Measurements from ENCODE around the gene KIF26B.

Gene KIF26B

GRCh38 chr1:245701631-245702030, 546.8 kb downstream of the KIF26B start:
- H3K4me3 ChIP-seq (ENCODE audit: insufficient read depth, low read length, poor library complexity, severe bottlenecking), result no peak overlapping the region
- H3K9ac ChIP-seq (ENCODE audit: low read length), result no peak overlapping the region
- no peaks in the 10 kb centered on the region for H4K20me1 ChIP-seq (ENCODE audit: low read depth, low read length)
- H2AFZ ChIP-seq (ENCODE audit: low read depth, low read length, severe bottlenecking), result no peak overlapping the region
- no peaks in the 10 kb centered on the region for H3K36me3 ChIP-seq (ENCODE audit: low read length)
- H3F3A ChIP-seq (ENCODE audit: insufficient read depth), result no peaks in the 10 kb centered on the region
- H3K4me2 ChIP-seq (ENCODE audit: low read depth, low read length, poor library complexity, severe bottlenecking), result no peak overlapping the region
- no peaks in the 10 kb centered on the region for H3K9me3 ChIP-seq (ENCODE audit: insufficient read depth, low read length)
- H3K9me2 ChIP-seq (replicated peaks; ENCODE audit: insufficient read depth, low read length), result no peaks in the 10 kb centered on the region
- TF ChIP-seq CTCF (IDR thresholded peaks at IDR 0.05; ENCODE audit: insufficient read depth, low read length, poor library complexity, severe bottlenecking) (no peak), EZH2phosphoT487 (conservative IDR thresholded peaks at IDR 0.05; ENCODE audit: low read length) (no peak)
- no peaks in the 10 kb centered on the region for H3K79me2 ChIP-seq (ENCODE audit: insufficient read depth, low read length)
- H3K27me3 ChIP-seq (ENCODE audit: low read length), result no peaks in the 10 kb centered on the region
- no peak overlapping the region for H3K27ac ChIP-seq (ENCODE audit: low read depth, low read length)

- Histone ChIP-seq H4K20me1 (ENCODE audit: low read depth, low read length) (no peaks in the 10 kb centered on the region), H3K36me3 (ENCODE audit: low read length) (no peaks in the 10 kb centered on the region), H3F3A (ENCODE audit: insufficient read depth) (no peaks in the 10 kb centered on the region), H2AFZ (ENCODE audit: low read depth, low read length, severe bottlenecking) (no peak overlapping the region), H3K27me3 (ENCODE audit: low read length) (no peaks in the 10 kb centered on the region), H3K4me3 (ENCODE audit: insufficient read depth, low read length, poor library complexity, severe bottlenecking) (no peak overlapping the region), H3K9me3 (ENCODE audit: insufficient read depth, low read length) (no peaks in the 10 kb centered on the region), H3K27ac (ENCODE audit: low read depth, low read length) (no peak overlapping the region), H3K79me2 (ENCODE audit: insufficient read depth, low read length) (no peaks in the 10 kb centered on the region), H3K9ac (ENCODE audit: low read length) (no peak overlapping the region), H3K9me2 (replicated peaks; ENCODE audit: insufficient read depth, low read length) (no peaks in the 10 kb centered on the region), H3K4me2 (ENCODE audit: low read depth, low read length, poor library complexity, severe bottlenecking) (no peak overlapping the region)
- TF ChIP-seq EZH2phosphoT487 (conservative IDR thresholded peaks at IDR 0.05; ENCODE audit: low read length), result no peak
- TF ChIP-seq CTCF (IDR thresholded peaks at IDR 0.05; ENCODE audit: insufficient read depth, low read length, poor library complexity, severe bottlenecking), result no peak
Measured at GRCh38 chr1:245702346-245702745, 547.6 kb downstream of the KIF26B start.

DNA sequence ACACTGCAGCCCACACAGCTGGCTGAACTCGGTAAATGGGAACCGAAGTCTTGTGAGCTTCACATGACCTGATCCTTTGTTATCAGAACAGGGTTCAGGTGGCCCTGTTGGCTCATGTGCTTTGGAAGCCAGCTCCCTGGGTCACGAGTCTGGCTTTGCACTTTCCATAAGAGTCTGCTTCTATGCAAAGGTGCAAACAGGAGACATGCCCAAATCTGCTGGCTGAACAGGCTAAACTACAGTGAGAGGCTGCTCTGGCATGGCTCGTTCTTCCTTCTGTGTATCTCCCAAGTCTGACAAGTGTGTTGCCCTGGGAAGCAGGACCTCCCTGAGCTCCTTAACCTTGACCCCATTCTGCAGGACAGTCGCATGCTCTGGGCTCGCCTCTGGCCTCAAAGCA, 549.6 kb downstream of the KIF26B start:
- H3K9ac ChIP-seq (ENCODE audit: low read length), result no peak overlapping the region
- TF ChIP-seq CTCF (IDR thresholded peaks at IDR 0.05; ENCODE audit: insufficient read depth, low read length, poor library complexity, severe bottlenecking) (no peak), EZH2phosphoT487 (conservative IDR thresholded peaks at IDR 0.05; ENCODE audit: low read length) (no peak)
- no peaks in the 10 kb centered on the region for H3K79me2 ChIP-seq (ENCODE audit: insufficient read depth, low read length)
- H3F3A ChIP-seq (ENCODE audit: insufficient read depth), result no peaks in the 10 kb centered on the region
- no peaks in the 10 kb centered on the region for H3K9me2 ChIP-seq (replicated peaks; ENCODE audit: insufficient read depth, low read length)
- H3K27ac ChIP-seq (ENCODE audit: low read depth, low read length), result no peak overlapping the region
- no peaks in the 10 kb centered on the region for H3K27me3 ChIP-seq (ENCODE audit: low read length)
- no peak overlapping the region for H2AFZ ChIP-seq (ENCODE audit: low read depth, low read length, severe bottlenecking)
- H4K20me1 ChIP-seq (ENCODE audit: low read depth, low read length), result no peaks in the 10 kb centered on the region
- no peak overlapping the region for H3K4me2 ChIP-seq (ENCODE audit: low read depth, low read length, poor library complexity, severe bottlenecking)
- no peak overlapping the region for H3K4me3 ChIP-seq (ENCODE audit: insufficient read depth, low read length, poor library complexity, severe bottlenecking)
- no peaks in the 10 kb centered on the region for H3K36me3 ChIP-seq (ENCODE audit: low read length)
- no peaks in the 10 kb centered on the region for H3K9me3 ChIP-seq (ENCODE audit: insufficient read depth, low read length)

Measured in SU-DHL-6 (cell line).